Embryonic facial prominence (tissue), 1 donor: ENCODE data around the gene CDC42EP1.
"Not testable (repeated sequence)": the region's sequence is repeated elsewhere in the genome, so short reads cannot be mapped to it uniquely, and the experiment has no call there.

Experiments
- DNase-seq: peaks from one replicate; pipeline ENCODE4 v3.0.0-alpha.2; 2016; ENCODE audit errors: extremely low spot score

The CDC42EP1 gene, protein sequence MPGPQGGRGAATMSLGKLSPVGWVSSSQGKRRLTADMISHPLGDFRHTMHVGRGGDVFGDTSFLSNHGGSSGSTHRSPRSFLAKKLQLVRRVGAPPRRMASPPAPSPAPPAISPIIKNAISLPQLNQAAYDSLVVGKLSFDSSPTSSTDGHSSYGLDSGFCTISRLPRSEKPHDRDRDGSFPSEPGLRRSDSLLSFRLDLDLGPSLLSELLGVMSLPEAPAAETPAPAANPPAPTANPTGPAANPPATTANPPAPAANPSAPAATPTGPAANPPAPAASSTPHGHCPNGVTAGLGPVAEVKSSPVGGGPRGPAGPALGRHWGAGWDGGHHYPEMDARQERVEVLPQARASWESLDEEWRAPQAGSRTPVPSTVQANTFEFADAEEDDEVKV

GRCh38 chr22:37559901-37560607 is at the start of gene CDC42EP1:
TSS of gene CDC42EP1 (plus strand) at chr22:37560480. CDS start at chr22:37566350, 5,870 bp downstream.
- DNase-seq, result no peak

- DNase-seq, result no peak
Observed at GRCh38 chr22:37511395-37512104, 48.7 kb upstream of the CDC42EP1 start.

DNA sequence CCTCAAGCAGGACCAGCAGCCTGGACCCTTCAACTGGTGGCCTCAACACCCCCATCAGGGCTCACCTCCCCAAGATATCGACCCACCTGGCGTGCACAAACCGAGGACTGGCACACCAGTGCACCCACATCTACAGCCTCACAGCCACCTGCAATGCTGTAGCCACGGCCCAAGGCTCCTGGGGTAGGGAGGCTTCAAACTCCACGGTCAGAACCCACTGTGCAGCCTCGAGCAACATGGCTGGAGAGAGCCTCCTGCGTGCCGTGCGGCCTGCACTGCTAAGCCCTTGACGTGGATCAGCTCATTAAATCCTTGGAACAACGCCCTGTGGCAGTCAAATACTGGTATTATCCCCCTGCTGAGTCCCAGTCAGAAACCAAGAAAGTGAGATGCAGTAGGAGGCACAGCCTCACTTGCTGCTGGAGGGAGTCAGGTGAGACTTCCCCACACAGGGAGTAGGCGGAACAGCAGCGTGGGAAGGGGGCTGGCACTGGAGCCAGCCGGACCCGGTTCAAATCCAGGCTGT is 45.7 kb upstream of the CDC42EP1 start:
- DNase-seq, result no peak

GRCh38 chr22:37515901-37516300 is 44.4 kb upstream of the CDC42EP1 start:
- DNase-seq, result no peak

DNA sequence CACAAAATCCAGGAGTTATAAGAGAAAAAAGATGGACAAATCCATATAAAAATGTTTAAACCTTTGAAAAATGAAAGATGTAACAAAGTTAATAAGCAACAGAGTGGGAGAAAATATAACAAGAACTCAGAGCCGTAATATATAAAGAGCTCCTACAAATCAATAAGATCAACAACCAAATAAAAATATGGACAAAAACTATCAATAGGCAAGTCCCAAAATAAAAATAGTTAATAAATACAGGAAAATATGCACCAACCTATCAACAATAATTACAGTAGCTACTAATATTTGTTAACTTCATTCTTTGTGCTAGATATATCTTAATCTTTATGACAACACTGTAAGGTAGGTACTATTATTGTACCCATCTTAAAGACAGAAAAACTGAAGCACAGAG is 43.8 kb upstream of the CDC42EP1 start:
- DNase-seq, result no peak

DNA sequence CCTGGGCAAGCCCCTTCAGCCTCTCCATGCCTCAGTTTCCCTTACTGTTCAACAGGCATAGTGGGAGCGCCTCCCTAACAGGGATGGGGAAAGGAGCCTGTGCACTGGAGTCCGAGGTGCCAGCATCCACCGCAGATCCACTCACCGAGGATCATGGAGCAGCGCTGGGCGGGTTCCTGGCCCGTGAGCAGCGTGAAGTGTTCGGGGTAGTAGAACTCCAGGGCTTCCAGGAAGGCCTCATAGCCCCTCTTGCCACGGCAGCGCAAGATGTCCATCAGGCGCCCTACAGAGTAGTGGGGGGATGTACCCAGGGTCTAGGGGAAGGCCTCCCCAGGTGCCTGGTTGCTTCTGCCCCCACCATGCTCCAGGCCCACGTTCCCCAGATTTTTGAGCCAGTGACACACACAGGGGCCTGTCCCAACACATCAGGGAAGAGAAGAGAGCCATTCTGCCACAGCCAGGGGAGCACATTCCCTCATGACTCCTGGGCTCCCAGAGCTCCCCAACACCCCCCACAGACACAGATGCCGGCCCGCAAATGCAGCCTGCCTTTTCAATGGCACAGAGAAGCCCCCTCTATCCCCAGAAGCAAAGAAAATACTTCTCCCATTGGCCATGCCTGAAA is 42.3 kb upstream of the CDC42EP1 start:
- DNase-seq, result no peak

DNA sequence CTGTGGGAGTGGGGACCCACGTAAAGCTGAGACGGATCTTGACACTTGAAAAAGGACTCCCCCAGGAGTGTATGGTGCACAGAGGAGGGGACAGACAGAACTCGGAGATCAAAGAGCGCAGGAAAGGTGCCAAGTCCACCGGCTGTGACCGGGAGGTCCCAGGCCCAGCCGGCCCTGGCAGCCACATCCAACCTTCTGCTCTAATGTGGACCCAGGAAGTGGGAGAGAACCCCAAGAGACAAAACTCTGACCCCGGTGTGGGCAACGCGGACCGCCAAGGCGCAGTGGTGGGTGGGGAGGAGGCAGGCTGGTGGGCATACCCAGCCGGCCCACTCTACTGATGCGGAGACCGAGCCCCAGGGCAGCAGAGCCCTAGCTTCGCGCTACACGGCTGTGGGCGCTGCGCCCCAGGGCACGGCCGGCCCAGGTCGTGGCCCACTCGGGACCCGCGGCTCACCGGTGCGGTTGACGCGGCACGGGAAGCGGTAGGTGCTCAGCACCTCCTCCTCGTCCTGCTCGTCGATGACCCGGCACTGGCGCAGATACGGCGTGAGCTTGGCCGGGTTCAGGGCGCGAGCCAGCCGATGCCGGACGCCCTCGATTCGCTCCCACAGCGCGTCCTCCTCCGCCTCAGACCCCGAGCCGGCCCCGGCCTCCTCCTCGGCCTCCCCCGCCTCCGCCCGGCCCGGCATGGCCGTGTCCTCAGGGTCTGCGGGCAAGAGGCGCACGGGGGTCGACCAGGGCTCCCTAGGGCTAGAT is 41.6 kb upstream of the CDC42EP1 start:
- no peak for DNase-seq

- no peak for DNase-seq
Observed at GRCh38 chr22:37519268-37520195, 40.7 kb upstream of the CDC42EP1 start, which contains the start of gene CARD10. TSS of gene CARD10 (minus strand) at chr22:37519415. CDS start at chr22:37519200, 215 bp downstream.

DNA sequence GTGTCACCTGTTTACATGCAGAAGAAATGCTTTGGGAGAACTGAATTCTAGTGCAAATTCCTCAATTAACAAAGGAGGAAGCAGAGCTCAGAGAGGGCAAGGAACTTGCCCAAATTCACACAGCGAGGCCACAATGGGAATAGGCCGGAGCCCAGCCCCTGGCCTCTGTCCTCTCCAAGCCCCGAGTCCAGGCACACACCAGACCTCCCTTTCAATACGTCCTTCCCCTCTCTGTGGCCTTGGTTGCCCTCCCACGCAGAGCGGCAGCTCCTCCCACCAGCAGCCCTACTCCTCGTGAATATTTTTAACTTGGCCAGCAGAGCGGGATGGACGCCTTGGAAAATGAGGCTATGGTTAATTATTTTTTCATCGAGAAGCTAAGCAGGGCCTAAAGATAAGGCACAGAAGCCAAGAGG is 39.5 kb upstream of the CDC42EP1 start:
- DNase-seq, result no peak

DNA sequence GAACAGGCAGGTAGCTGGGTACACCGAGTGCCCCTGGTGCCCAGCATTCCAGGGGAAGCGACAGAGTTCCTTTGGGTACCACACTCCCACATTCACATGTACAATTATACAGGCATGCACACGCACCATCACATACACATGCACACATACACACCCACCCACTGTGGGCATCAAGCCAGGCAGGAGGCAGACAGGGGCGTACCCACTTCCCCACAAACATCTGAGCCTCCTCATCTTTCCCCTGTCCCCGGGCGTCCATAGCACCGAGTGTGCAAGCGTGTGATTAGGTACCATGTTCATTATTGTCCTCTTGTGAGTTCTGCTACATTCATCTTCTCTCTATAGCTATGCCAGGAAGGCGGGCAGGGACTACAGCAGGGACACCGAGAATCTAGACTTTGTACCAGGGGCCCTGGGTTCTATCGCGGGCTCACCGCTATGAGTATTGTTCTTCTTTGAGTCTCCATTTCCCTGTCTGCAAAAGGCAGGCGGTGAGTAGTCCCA is 39.0 kb upstream of the CDC42EP1 start:
- no peak for DNase-seq

- no peak for DNase-seq
Observed at GRCh38 chr22:37522482-37522881, 37.8 kb upstream of the CDC42EP1 start.

- DNase-seq, result no peak
Observed at GRCh38 chr22:37525073-37525745, 35.1 kb upstream of the CDC42EP1 start.

DNA sequence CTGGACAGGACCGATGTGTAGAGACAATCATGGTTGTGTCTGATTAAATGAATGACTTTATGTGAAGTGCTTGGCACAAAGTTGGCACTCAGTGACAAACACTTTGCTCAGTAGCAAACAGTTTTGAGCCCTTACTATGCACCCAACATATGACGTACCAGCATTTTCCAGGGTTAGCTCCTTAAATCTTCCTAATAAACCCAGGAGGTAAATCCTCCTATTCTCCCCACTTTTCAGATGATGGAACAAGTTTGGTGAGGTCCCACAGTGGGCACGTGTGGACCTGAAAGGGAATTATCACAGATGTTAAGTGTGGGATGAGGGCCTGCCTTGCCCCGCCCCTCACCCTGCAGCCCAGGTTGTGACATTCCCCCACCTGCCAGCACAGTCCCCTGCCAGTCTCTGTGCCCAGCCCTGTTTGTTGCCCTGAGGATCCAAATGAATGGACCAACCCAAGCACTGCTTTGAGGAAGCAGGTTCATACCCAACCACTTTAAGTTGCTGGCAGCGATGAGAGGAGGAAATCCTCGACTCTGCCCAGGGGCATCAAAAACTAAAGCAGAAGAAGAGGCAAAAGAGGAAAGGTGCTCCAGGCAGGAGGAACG is 34.4 kb upstream of the CDC42EP1 start:
- DNase-seq, result no peak

DNA sequence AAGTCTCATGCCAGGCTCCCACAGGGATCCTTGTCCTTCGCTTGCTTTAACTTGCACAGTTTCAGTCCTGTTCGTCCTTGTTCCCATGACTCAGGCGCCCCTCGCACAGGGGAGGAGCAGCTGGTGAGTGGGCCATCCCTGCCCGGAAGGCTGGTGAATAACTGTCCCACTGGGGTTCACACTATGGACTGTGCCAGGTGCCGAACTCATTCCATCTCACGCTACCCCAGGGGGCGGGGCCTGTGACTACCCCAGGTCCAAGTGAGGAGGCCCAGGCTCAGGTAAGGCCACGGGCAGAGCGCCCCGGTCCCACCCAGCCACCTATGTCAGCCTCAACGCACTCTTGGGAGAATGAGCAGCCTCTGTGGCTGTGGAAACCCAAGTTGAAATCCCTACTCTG is 33.9 kb upstream of the CDC42EP1 start:
- no peak for DNase-seq

- DNase-seq, result not testable (repeated sequence)
Observed at GRCh38 chr22:37527081-37527752, 33.1 kb upstream of the CDC42EP1 start.

GRCh38 chr22:37527952-37528351 is 32.3 kb upstream of the CDC42EP1 start:
- DNase-seq, result not testable (repeated sequence)

DNA sequence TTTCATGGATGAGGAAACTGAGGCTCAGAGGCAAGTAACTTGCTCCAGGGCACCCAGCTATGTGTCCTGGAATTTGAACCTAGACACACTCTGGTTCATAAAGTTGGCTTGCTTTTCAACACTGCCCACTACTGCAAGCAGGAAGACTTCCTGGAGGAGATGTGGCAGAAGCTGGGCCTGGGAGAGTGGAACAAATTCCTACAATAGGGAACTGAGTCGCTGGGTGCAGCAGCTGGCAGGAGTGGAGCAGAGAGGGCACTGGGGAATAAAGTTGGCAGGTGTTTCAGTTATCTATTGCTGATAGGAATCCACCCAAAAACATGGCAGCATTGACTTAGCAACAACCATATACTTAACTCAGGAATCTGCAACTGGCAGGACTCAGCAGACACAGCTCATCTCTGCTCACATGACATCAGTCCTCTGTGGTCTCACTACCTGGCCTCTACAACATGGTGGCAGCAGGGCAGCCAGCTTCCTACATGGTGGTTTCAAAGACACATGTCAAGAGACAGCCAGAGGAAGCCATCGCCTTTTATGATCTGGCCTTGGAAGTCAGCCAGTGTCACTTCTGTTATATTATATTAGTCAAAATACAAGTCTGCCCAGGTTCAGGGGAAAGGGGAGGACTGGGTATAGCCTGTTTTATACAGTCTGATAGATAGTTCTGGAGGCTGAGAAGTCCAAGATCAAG is 30.5 kb upstream of the CDC42EP1 start:
- no peak for DNase-seq
